ENCODE data around the gene DDAH1.
"Not testable (repeated sequence)": the region's sequence is repeated elsewhere in the genome, so short reads cannot be mapped to it uniquely, and the experiment has no call there.

DDAH1 gene

GRCh38 chr1:85465099-85465785, at the start of gene DDAH1:
DDAH1 (minus strand) TSS chr1:85465159; CDS start chr1:85465045, 114 bp downstream.
- DNase-seq (ENCODE audit: low read depth in 4 of 4, low spot score in 1 of 4): no peak

GRCh38 chr1:85513998-85514397, 49.0 kb upstream of the DDAH1 start:
- DNase-seq (ENCODE audit: low read depth in 4 of 4, low spot score in 1 of 4): not testable (repeated sequence)

DNA sequence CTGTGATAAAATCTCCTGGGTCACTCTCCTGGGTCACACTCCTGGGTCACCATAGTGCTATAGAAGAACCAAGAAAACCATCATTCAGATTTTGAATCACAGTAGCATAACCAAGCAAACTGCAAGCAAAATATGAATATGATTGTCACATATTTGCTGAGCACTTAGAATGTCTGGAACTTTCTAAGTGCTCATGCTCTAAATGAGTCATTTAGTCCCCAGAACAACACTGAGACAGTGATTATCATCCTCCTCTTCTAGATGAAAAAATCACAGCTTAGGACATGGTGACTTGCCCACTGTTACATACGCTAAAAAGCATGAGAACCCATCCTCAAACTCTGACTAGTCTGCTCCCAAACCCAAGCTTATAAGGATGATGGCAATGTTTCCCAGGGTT, 39.5 kb upstream of the DDAH1 start:
- DNase-seq (ENCODE audit: low read depth in 4 of 4, low spot score in 1 of 4): no peak

DNA sequence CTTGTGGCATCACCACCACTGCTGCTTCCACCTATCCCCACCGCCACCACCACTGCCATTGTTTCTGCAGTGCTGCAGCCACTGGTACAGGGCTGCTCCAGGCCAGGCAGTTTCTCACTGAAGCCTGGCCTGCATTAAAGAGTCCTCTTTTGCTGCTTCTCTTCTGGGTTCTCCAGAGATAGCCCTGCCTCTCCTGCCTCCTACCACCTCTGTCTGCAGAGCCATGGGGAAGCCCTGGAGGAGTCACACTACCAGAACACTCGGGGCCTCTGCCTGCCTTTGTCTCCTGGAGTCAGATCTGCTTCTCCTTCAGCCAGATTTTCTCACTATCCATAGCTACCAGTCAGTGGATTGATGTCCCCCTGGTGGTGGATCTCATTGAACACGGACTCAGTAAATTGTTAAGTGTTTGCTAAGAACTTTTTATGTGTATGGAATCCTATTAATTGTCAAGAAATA, 37.7 kb upstream of the DDAH1 start:
- DNase-seq (ENCODE audit: low read depth in 4 of 4, low spot score in 1 of 4): no peak

GRCh38 chr1:85502171-85502570, 37.2 kb upstream of the DDAH1 start:
- DNase-seq (ENCODE audit: low read depth in 4 of 4, low spot score in 1 of 4): no peak

DNA sequence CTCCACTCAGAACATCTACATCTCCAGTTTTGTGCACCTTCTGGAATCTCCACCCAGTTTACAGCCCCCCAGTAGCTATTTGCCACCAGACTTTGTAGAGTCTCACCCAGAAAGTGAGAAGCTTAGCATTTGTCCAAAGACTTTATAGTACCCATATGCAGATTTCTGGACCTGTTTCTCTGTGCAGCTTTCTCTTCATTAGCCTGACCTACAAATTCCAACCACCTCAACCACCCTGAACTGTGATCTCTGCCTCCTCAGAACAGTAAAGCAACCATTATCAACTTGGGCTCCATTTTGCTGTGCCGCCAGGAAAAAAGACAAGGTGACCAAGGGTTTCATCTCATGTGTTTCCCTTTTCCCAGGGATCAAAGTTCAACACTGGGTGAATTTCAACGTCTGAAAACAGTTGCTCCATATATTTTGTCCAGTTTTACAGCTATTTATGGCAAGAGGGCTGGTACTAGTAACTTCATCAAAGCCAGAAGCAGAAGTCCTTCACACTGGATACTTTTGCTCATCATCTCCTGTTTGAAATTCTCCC, 36.5 kb upstream of the DDAH1 start:
- DNase-seq (ENCODE audit: low read depth in 4 of 4, low spot score in 1 of 4): no peak

GRCh38 chr1:85496941-85497582, 32.1 kb upstream of the DDAH1 start:
- no peak for DNase-seq (ENCODE audit: low read depth in 4 of 4, low spot score in 1 of 4)

DNA sequence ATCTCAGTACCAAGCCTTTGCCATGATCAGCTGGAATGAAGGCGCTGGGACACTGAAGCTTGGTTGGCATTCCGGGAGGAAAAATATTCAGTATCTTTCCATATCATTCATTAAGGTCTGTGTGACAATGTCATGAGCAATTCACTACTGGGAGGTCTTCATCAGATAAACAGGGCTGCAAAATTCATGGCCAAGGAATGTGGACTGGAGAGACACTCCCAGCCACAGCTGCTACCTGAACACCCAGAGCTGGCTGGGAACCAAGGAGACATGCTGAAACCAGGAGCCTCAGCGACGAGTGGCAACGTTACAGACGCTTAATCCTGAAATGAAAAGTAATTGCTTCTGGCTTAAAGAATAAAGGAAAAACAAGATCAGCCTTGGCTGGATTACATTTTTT, 30.6 kb upstream of the DDAH1 start:
- DNase-seq (ENCODE audit: low read depth in 4 of 4, low spot score in 1 of 4): no peak

- no peak for DNase-seq (ENCODE audit: low read depth in 4 of 4, low spot score in 1 of 4)
These were observed 29.9 kb upstream of the DDAH1 start for GRCh38 chr1:85494904-85495266.

DNA sequence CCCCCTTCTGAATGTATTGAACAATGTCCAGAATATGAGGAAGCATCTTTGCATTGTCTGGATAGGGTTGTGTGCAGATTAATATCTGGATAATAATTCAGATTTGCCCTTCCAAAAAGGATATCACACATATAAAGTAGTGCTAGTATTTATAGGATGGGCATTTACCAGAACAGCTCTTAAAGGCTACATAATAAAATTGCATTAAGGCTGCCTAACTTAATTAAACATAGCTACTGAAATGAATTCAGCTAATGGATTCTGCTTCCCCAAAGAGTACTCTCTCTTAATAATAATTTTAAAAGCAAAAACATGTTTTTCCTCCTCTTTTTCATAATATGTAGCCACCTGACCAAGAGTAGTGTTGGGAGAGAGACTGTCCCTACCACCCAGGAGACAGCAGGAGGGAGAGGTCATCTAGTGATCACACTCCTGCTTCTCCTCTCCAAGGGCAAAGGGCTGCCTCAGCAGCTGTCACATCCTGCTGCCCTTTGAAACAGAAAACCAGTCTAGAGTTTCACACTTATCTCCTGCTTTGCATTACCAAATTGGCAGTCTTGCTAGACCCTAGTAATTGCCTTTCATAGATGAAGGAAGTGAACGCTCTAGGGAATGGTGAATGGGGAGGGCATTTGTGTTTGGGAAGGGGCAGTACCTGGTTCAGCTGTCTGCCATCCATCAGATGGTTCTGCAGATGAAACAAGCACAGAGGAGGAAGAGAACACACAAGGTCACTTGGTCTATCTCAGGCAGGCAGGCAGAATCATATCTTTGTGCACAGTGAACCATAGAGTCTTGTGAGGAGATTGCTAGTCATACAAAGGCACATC, 29.3 kb upstream of the DDAH1 start:
- DNase-seq (ENCODE audit: low read depth in 4 of 4, low spot score in 1 of 4): no peak

- DNase-seq (ENCODE audit: low read depth in 4 of 4, low spot score in 1 of 4): no peak
These were observed 25.5 kb upstream of the DDAH1 start for GRCh38 chr1:85490270-85490985.

DNA sequence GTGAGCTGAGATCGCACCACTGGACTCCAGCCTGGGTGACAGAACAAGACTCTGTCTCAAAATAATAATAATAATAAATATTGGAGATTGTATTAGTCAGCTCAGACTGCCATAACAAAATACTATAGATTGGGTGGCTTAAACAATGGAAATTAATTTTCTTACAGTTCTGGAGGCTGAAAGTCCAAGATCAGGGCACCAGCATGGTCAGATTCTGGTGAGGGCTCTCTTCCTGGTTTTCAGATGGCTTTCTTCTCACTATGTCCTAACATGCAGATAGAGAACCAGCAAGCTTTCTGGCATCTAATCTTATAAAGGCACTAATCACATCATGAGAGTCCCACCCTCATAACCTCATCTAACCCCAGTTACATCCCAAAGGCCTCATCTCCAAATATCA, 23.2 kb upstream of the DDAH1 start:
- no peak for DNase-seq (ENCODE audit: low read depth in 4 of 4, low spot score in 1 of 4)

GRCh38 chr1:85485516-85485915, 20.6 kb upstream of the DDAH1 start:
- DNase-seq (ENCODE audit: low read depth in 4 of 4, low spot score in 1 of 4): no peak

DNA sequence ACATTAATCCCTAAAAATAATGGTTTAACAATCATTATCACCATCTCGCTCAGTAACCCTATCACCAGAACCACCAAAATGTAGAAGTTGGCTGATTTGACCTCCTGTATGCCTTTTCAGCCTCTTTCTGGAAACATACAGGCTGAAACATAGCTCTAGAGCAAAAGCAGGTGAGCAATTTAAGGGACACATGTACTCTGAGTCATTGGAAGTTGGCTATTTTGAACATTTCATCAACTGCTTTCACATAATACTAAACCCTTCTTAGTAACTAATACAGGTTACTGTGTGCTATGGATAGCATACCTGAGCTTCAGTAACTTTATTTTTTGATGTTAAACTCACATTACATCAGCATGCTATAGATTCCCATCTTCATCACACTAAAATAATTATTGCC, 19.8 kb upstream of the DDAH1 start:
- no peak for DNase-seq (ENCODE audit: low read depth in 4 of 4, low spot score in 1 of 4)

- DNase-seq (ENCODE audit: low read depth in 4 of 4, low spot score in 1 of 4): no peak
These were observed 19.3 kb upstream of the DDAH1 start for GRCh38 chr1:85484264-85484663.

DNA sequence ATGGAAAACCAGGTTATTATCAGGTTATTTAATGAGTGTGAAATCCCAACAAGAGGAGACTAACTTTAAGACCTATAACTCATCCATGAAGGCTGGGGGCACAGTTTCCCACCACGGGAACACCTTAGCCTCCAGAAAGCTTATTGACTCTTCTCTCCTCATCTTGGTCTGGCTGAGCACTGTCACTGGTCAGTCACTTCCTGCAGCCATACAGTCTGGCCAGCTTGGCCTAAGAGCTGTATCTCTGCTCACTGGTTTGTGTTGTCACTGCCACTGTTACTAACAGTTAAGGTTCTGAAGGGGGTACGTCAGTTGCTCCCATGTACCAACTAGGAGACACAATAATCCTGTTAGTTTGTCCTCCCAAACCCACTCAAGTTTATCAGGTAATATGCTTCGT, 16.7 kb upstream of the DDAH1 start:
- DNase-seq (ENCODE audit: low read depth in 4 of 4, low spot score in 1 of 4): no peak

DNA sequence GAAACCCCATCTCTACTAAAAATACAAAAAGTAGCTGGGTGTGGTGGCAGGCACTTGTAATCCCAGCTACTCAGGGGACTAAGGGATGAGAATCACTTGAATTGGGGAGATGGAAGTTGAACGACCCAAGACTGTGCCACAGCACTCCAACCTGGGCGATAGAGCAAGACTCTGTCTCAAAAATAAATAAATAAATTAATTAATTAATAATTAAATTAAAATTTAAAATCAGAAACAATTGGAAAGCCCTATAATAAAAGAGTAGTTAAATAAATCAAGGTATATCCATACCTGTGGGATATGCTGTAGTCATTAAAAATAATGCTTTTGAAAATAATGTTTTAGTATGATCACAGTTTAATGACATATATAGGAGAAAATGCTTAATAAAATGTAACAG, 15.6 kb upstream of the DDAH1 start:
- no peak for DNase-seq (ENCODE audit: low read depth in 4 of 4, low spot score in 1 of 4)

GRCh38 chr1:85479491-85479890, 14.5 kb upstream of the DDAH1 start:
- DNase-seq (ENCODE audit: low read depth in 4 of 4, low spot score in 1 of 4): no peak

DNA sequence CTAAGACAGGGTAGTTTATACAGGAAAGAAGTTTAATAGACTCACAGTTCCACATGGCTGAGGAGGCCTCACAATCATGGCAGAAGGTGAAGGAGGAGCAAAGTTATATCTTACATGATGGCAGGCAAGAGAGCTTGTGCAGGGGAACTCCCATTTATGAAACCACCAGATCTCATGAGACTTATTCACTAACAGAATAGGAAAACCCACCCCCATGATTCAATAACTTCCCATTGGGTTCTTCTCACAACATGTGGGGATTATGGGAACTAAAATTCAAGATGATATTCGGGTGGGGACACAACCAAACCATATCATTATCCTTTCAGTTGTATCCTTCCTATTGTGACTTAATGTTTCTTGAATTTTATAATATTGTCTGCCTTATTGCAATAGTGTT, 13.4 kb upstream of the DDAH1 start:
- no peak for DNase-seq (ENCODE audit: low read depth in 4 of 4, low spot score in 1 of 4)

DNA sequence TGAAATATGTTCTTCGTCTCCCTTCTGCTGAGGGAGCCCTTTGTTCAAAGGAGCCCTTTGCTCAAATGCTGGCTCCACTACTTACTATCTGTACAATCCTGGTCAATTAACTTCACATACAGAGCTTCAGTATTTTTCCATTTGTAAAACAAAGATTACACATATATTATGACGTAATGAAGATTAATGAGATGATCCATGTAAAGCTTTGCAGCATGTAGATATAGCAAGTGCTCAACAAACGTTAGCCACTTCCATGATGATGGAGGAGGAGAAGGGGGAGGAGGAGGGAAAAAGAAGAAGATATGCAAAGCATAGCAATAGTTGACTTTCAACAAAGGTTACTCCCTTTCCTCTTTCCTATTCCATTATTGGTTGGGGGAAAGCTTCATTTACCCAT, 10.1 kb upstream of the DDAH1 start:
- no peak for DNase-seq (ENCODE audit: low read depth in 4 of 4, low spot score in 1 of 4)

- no peak for DNase-seq (ENCODE audit: low read depth in 4 of 4, low spot score in 1 of 4)
These were observed 8.4 kb upstream of the DDAH1 start for GRCh38 chr1:85473390-85473789.

Data from stimulated activated CD4-positive, alpha-beta T cell treated with anti-CD3 and anti-CD28 coated beads, Interleukin-1b, Interleukin-23, amount 100 ng/mL, for 24 hours (primary cell).